LNCAP (cell line): Measurements from ENCODE around the gene SAMD10.

Source experiments
- CTCF ChIP-seq: fragments of 450-650 bp; IDR thresholded peaks from 2 replicates; pipeline ENCODE4 v1.5.1; 2017; ENCODE audit warnings: mild to moderate bottlenecking

SAMD10 gene

GRCh38 chr20:63951398-63952209, 27.8 kb downstream of the SAMD10 start:
- no peak for TF ChIP-seq CTCF

- TF ChIP-seq CTCF = no peak
Observed at GRCh38 chr20:63950701-63951397, 28.6 kb downstream of the SAMD10 start.

- TF ChIP-seq CTCF = no peak
Observed at GRCh38 chr20:63947638-63948456, 31.6 kb downstream of the SAMD10 start.

GRCh38 chr20:63946986-63947637, 32.3 kb downstream of the SAMD10 start:
- no peak for TF ChIP-seq CTCF

- no peak for TF ChIP-seq CTCF
Observed at GRCh38 chr20:63945921-63946920, 33.2 kb downstream of the SAMD10 start.

- TF ChIP-seq CTCF = no peak
Observed at GRCh38 chr20:63945031-63945658, 34.3 kb downstream of the SAMD10 start.
